ENCODE results near the gene SCO2. TPM values are rescaled to one million over a fixed set of nuclear protein-coding genes. Genes with fewer than 3 reads are reported as not detected.
A peak's percentile ranks its signal among the peaks of the same experiment; 100 is the strongest.

SCO2 gene
- total and polyA plus RNA-seq, 2 of the 13 experiments (the other 11 are each of a cell fraction or from before 2014, with no cell fraction given) = 0.32 to 3.7 TPM

DNA sequence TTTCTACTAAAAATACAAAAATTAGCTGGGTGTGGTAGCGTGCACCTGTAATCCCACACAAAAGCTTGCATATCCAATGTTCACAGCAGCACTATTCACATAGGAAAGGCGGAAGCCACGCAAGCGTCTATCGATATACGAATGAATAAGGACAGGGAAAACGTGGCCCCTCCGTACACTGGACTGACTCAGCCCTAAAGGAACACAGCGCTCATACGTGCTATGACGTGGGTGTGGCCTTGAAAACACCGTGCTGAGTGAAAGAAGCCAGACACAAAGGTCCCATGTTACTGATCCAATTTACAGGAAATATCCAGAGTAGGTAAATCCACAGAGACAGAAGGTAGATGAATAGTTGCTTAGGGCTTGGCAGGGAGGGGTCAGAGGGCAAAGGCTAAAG is 24.9 kb downstream of the SCO2 start (continued):
- TF ChIP-seq, protein P1, sequence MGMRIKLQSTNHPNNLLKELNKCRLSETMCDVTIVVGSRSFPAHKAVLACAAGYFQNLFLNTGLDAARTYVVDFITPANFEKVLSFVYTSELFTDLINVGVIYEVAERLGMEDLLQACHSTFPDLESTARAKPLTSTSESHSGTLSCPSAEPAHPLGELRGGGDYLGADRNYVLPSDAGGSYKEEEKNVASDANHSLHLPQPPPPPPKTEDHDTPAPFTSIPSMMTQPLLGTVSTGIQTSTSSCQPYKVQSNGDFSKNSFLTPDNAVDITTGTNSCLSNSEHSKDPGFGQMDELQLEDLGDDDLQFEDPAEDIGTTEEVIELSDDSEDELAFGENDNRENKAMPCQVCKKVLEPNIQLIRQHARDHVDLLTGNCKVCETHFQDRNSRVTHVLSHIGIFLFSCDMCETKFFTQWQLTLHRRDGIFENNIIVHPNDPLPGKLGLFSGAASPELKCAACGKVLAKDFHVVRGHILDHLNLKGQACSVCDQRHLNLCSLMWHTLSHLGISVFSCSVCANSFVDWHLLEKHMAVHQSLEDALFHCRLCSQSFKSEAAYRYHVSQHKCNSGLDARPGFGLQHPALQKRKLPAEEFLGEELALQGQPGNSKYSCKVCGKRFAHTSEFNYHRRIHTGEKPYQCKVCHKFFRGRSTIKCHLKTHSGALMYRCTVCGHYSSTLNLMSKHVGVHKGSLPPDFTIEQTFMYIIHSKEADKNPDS (CRISPR knock-in tag; IDR thresholded peaks at IDR 0.05) = no peak
- TF ChIP-seq SPEN (CRISPR knock-in tag; IDR thresholded peaks at IDR 0.05; ENCODE audit: low read depth) (no peak), ZNF17 (CRISPR knock-in tag; IDR thresholded peaks at IDR 0.05) (no peak), ZNF354B (CRISPR knock-in tag; IDR thresholded peaks at IDR 0.05) (no peak), NFIB (CRISPR knock-in tag; IDR thresholded peaks at IDR 0.05; ENCODE audit: borderline replicate concordance) (no peak)

DNA sequence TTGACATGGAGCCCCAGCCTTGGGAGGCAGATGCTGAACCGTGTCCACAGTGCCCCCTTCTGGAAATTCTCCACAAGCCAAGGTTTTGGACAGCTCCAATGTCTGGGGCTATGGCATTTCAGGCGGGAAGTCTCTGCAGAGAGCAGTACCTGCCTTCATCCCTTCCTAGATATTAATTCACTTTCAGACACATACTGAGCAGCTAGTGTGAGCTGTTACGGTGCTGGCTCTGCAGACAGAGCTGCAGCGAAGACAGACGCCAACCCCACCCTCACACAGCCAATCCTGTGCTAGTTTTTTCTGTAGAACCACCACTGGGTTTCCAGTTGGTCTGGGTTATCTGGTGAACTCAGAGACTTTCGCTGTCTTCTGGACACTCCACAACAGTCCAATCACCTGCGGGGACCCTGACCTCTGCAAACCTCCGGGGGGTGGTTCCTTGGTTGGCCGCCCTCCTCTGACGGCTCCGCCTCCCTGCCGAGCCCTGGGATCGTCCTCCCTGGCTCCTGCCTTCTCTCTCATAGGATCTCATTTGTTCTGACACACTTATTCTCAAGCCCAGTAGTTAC is 27.0 kb downstream of the SCO2 start:
- H3K79me2 ChIP-seq (ENCODE audit: insufficient read depth, low read length) = no peaks in the 10 kb centered on the region
- no TSS peak for BruUV-seq (replicated peaks)
- no peaks in the 10 kb centered on the region for H3K9me3 ChIP-seq (ENCODE audit: low read length)
- in situ Hi-C loops (cut with HindIII; ENCODE audit: extremely low pct_ligation_motif_present, low pct_unique_long_range_greater_than_20kb) = no loop called here
- FAIRE-seq (peak; percentile 90), ATAC-seq (peak; percentile 93), DNase-seq (ENCODE audit: low spot score) (peak; percentile 80)
- H3K27ac ChIP-seq (ENCODE audit: extremely low read length, insufficient read depth, low read length) = peak overlapping the region; percentile 61
- no peak overlapping the region for H3K9ac ChIP-seq (ENCODE audit: insufficient read depth, low read depth, low read length)
- peaks cover 32% of the 10 kb centered on the region for H3K4me1 ChIP-seq (ENCODE audit: insufficient read depth, low read length)
- H3K27me3 ChIP-seq (ENCODE audit: control insufficient read depth in 1 of 2, insufficient read depth in 2 of 2, low read length in 2 of 2) = no peaks in the 10 kb centered on the region
- WGBS (ENCODE audit: low lambda C conversion rate) = under 1% methylated on average over 12 of the region's 13 CpGs
- ChIA-PET POLR2A (interaction anchor here (0.7 to 3.3 kb wide), 7 partner anchors 9 to 256 kb away, joined by 3 to 15 read pairs (median 5); partner anchors contain the start of genes ADM2, LMF2, MIOX and NCAPH2), CTCF (ENCODE audit: low intra/inter-chr PET ratio, low total read pairs) (interaction anchor here (0.9 to 1.4 kb wide), 4 partner anchors 13 to 247 kb away, joined by 3 to 6 read pairs (median 4); no protein-coding TSS in a partner anchor)
- H3K4me3 ChIP-seq (replicated peaks in 1 of 3; ENCODE audit: insufficient read depth in 1 of 3, low read depth in 2 of 3, low read length in 3 of 3) = peak overlapping the region in 1 of 3 experiments; percentile 33; a peak in 2 of 6 replicates
- intact Hi-C loops (cut with micrococcal nuclease; ENCODE audit: unreplicated experiment) = loop anchor here (5.0 kb wide), 1 partner anchor 256 kb away; no protein-coding TSS in a partner anchor
- H4K20me1 ChIP-seq (ENCODE audit: insufficient read depth, low read length) = no peaks in the 10 kb centered on the region
- H3K4me2 ChIP-seq (ENCODE audit: low read depth, low read length) = peak overlapping the region; percentile 62
- no peak overlapping the region for H2AFZ ChIP-seq (ENCODE audit: low read length)
- H3K36me3 ChIP-seq (replicated peaks in 1 of 2; ENCODE audit: control insufficient read depth in 1 of 2, insufficient read depth in 2 of 2, low read length in 2 of 2) = no peaks in the 10 kb centered on the region
- peak; percentile 66; the same call in 1 of the 2 replicates for TF ChIP-seq SNAPC2 (CRISPR knock-in tag; IDR thresholded peaks at IDR 0.05)
- no peak; the same call in 1 of the 2 replicates for TF ChIP-seq GATAD2A (CRISPR knock-in tag; IDR thresholded peaks at IDR 0.05)
- TF ChIP-seq, protein P2, sequence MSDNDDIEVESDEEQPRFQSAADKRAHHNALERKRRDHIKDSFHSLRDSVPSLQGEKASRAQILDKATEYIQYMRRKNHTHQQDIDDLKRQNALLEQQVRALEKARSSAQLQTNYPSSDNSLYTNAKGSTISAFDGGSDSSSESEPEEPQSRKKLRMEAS (IDR thresholded peaks at IDR 0.05) = peak; percentile 29; the same call in 1 of the 2 replicates
- TF ChIP-seq HNF4G (IDR thresholded peaks at IDR 0.05; ENCODE audit: borderline replicate concordance, low read depth, low read length) = no peak
- 0 out of 2 replicates have a peak, but pooled peaks have one; percentile 30 for TF ChIP-seq HNF4G (CRISPR knock-in tag; IDR thresholded peaks at IDR 0.05; ENCODE audit: borderline replicate concordance, low read depth)
- no peak for TF ChIP-seq RFX5 (IDR thresholded peaks at IDR 0.05; ENCODE audit: low read depth, low read length)
- TF ChIP-seq, protein P3, sequence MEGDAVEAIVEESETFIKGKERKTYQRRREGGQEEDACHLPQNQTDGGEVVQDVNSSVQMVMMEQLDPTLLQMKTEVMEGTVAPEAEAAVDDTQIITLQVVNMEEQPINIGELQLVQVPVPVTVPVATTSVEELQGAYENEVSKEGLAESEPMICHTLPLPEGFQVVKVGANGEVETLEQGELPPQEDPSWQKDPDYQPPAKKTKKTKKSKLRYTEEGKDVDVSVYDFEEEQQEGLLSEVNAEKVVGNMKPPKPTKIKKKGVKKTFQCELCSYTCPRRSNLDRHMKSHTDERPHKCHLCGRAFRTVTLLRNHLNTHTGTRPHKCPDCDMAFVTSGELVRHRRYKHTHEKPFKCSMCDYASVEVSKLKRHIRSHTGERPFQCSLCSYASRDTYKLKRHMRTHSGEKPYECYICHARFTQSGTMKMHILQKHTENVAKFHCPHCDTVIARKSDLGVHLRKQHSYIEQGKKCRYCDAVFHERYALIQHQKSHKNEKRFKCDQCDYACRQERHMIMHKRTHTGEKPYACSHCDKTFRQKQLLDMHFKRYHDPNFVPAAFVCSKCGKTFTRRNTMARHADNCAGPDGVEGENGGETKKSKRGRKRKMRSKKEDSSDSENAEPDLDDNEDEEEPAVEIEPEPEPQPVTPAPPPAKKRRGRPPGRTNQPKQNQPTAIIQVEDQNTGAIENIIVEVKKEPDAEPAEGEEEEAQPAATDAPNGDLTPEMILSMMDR (CRISPR knock-in tag; IDR thresholded peaks at IDR 0.05) = peak; percentile 90
- no peak for TF ChIP-seq ZNF672 (CRISPR knock-in tag; IDR thresholded peaks at IDR 0.05)
- TF ChIP-seq, protein P4, sequence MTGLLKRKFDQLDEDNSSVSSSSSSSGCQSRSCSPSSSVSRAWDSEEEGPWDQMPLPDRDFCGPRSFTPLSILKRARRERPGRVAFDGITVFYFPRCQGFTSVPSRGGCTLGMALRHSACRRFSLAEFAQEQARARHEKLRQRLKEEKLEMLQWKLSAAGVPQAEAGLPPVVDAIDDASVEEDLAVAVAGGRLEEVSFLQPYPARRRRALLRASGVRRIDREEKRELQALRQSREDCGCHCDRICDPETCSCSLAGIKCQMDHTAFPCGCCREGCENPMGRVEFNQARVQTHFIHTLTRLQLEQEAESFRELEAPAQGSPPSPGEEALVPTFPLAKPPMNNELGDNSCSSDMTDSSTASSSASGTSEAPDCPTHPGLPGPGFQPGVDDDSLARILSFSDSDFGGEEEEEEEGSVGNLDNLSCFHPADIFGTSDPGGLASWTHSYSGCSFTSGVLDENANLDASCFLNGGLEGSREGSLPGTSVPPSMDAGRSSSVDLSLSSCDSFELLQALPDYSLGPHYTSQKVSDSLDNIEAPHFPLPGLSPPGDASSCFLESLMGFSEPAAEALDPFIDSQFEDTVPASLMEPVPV (CRISPR knock-in tag; IDR thresholded peaks at IDR 0.05) = 0 out of 2 replicates have a peak, but pooled peaks have one; percentile 30
- TF ChIP-seq KDM3A (CRISPR knock-in tag; IDR thresholded peaks at IDR 0.05; ENCODE audit: low read depth) = 0 out of 2 replicates have a peak, but pooled peaks have one; percentile 58

Measured in HepG2 (cell line).